DOHH2 (cell line): Measurements from ENCODE around the gene C1GALT1.
"Not testable (repeated sequence)": the region's sequence is repeated elsewhere in the genome, so short reads cannot be mapped to it uniquely, and the experiment has no call there.

ENCODE experiments used
- EZH2phosphoT487 ChIP-seq: fragments of 200-600 bp; sonication (generic); IDR thresholded peaks from 2 replicates; pipeline ENCODE4 v1.6.1; 2017; ENCODE audit warnings: borderline replicate concordance, mild to moderate bottlenecking, antibody characterized with exemption, low read length, moderate library complexity, mixed read lengths
- TF ChIP-seq, protein P1 (sequence below): fragments of 200-600 bp; sonication (generic); IDR thresholded peaks from one replicate; pipeline ENCODE4 v1.5.1; 2014; ENCODE audit warnings: antibody characterized with exemption, mild to moderate bottlenecking, low read depth, low read length; ENCODE audit not compliant: poor library complexity, severe bottlenecking

- TF ChIP-seq, protein P1, sequence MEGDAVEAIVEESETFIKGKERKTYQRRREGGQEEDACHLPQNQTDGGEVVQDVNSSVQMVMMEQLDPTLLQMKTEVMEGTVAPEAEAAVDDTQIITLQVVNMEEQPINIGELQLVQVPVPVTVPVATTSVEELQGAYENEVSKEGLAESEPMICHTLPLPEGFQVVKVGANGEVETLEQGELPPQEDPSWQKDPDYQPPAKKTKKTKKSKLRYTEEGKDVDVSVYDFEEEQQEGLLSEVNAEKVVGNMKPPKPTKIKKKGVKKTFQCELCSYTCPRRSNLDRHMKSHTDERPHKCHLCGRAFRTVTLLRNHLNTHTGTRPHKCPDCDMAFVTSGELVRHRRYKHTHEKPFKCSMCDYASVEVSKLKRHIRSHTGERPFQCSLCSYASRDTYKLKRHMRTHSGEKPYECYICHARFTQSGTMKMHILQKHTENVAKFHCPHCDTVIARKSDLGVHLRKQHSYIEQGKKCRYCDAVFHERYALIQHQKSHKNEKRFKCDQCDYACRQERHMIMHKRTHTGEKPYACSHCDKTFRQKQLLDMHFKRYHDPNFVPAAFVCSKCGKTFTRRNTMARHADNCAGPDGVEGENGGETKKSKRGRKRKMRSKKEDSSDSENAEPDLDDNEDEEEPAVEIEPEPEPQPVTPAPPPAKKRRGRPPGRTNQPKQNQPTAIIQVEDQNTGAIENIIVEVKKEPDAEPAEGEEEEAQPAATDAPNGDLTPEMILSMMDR = not testable (repeated sequence)
- TF ChIP-seq EZH2phosphoT487 = not testable (repeated sequence)
Observed at GRCh38 chr7:7245233-7245632, 62.9 kb downstream of the C1GALT1 start.
